ENCODE results near the gene DCTD. TPM values are rescaled to one million over a fixed set of nuclear protein-coding genes. Genes with fewer than 3 reads are reported as not detected.
A peak's percentile ranks its signal among the peaks of the same experiment; 100 is the strongest.

The DCTD gene
- total RNA-seq, 3 donors from 2014 or later: 46.0 to 75.2 (median 48.2) TPM

DNA sequence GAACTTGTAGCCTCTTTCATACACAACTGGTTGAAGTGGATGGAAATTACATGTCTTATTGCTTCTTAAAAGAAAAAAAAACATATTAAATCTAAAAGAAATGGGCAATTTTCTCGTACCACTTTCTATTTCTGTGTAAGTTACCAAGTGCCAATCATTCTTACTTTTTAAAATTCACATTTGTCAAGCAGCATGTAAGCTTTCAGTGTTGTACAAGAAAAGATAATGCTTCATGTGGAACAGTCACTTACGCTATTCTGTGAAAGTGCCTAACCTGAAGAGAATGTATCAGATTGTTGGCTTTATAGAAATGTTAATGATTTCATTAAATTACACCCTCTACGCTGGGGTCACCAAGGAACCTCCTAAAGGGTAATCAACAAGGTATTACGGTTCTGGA is 4.4 kb upstream of the DCTD start:
- TF ChIP-seq, protein P1, sequence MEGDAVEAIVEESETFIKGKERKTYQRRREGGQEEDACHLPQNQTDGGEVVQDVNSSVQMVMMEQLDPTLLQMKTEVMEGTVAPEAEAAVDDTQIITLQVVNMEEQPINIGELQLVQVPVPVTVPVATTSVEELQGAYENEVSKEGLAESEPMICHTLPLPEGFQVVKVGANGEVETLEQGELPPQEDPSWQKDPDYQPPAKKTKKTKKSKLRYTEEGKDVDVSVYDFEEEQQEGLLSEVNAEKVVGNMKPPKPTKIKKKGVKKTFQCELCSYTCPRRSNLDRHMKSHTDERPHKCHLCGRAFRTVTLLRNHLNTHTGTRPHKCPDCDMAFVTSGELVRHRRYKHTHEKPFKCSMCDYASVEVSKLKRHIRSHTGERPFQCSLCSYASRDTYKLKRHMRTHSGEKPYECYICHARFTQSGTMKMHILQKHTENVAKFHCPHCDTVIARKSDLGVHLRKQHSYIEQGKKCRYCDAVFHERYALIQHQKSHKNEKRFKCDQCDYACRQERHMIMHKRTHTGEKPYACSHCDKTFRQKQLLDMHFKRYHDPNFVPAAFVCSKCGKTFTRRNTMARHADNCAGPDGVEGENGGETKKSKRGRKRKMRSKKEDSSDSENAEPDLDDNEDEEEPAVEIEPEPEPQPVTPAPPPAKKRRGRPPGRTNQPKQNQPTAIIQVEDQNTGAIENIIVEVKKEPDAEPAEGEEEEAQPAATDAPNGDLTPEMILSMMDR (IDR thresholded peaks at IDR 0.05): no peak
- TF ChIP-seq POLR2A (IDR thresholded peaks at IDR 0.05): no peak
- no peak for TF ChIP-seq POLR2AphosphoS5 (IDR thresholded peaks at IDR 0.05)
- intact Hi-C loops (cut with DNase I; ENCODE audit: low total_unique reads): no loop called here
- H3K36me3 ChIP-seq: no peaks in the 10 kb centered on the region
- DNase-seq (ENCODE audit: low spot score in 2 of 2): no peak
- H3K4me1 ChIP-seq: no peaks in the 10 kb centered on the region
- H3K27me3 ChIP-seq: no peaks in the 10 kb centered on the region
- H3K4me3 ChIP-seq: no peak overlapping the region
- no peak overlapping the region for H3K27ac ChIP-seq
- no peaks in the 10 kb centered on the region for H3K9me3 ChIP-seq

DNA sequence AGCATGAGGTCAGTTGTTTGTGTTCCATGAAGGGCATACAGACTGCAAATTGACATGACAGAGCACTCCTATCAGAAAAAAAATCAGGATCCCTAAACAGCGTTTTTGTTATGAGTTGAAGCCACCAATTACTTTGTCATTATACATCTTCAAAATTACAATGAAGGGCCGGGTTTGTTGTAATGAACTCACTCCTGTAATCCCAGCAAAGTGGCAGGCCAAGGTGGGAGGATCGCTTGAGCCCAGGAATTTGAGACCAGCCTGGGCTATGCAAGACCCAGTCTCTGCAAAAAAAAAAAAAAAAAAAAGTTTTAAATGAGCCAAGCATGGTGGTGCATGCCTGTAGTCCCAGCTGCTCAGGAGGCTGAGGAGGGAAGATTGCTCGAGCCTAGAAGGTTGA is 3.5 kb upstream of the DCTD start:
- no peak overlapping the region for H3K4me3 ChIP-seq
- DNase-seq (ENCODE audit: low spot score in 2 of 2): no peak
- no peaks in the 10 kb centered on the region for H3K27me3 ChIP-seq
- H3K27ac ChIP-seq: no peak overlapping the region
- no peaks in the 10 kb centered on the region for H3K9me3 ChIP-seq
- no peak for TF ChIP-seq POLR2AphosphoS5 (IDR thresholded peaks at IDR 0.05)
- TF ChIP-seq, protein P1 (IDR thresholded peaks at IDR 0.05): no peak
- TF ChIP-seq POLR2A (IDR thresholded peaks at IDR 0.05): no peak
- no peaks in the 10 kb centered on the region for H3K36me3 ChIP-seq
- intact Hi-C loops (cut with DNase I; ENCODE audit: low total_unique reads): no loop called here
- H3K4me1 ChIP-seq: no peaks in the 10 kb centered on the region

DNA sequence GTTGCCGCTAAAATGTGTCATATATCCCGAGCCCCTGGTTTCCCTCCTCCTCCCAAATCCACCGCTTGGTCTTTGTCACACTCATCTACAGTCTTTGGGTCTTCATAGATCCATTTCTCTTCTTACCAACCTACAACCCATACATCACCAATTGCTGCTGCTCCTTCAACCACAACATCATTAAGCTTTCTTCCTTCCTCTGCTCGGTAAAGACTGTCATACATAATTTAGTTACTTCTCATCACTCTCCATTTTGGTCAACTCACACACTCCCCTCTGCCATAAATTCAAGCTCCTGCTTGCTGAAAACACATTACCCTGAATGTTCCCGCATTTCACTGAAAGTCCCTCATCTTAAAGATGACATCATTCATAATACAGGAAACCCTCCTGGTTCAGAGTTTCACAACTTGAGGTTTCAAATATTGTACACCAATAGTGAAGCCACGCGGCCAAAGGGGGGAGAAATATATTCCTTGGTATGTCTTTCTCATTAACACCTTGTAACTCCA is 1.7 kb upstream of the DCTD start:
- H3K27ac ChIP-seq: no peak overlapping the region
- no peaks in the 10 kb centered on the region for H3K9me3 ChIP-seq
- no peaks in the 10 kb centered on the region for H3K27me3 ChIP-seq
- H3K4me3 ChIP-seq: no peak overlapping the region
- no peaks in the 10 kb centered on the region for H3K4me1 ChIP-seq
- TF ChIP-seq POLR2A (IDR thresholded peaks at IDR 0.05): no peak
- no peak for TF ChIP-seq POLR2AphosphoS5 (IDR thresholded peaks at IDR 0.05)
- TF ChIP-seq, protein P1 (IDR thresholded peaks at IDR 0.05): no peak
- H3K36me3 ChIP-seq: no peaks in the 10 kb centered on the region
- intact Hi-C loops (cut with DNase I; ENCODE audit: low total_unique reads): no loop called here
- no peak for DNase-seq (ENCODE audit: low spot score in 2 of 2)

DNA sequence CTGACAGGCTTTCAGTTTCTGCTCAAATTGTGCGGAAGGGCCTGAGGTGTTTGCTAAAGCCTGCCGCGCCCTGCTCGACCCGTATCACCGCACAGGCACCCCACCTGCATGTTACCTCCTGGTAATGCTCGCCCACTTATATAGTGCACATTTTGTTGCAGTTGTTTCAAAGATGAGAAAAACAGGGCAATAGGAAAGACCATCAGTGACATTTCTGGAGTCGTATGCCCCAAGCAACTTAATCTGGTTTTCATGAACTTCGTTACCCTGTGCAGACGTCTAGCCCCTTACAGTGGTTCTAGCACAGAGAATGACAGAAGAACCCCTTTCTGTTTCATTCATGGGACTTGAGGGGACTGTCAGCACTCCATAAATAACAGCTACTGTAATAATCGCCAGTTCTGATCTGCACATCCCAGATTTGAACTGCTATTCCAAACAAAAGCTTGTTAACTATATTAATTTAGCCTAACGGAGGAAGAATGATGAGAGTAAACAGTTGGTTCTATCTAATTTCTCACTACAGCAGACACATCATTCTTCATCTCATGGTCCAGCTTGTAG is 940 bp upstream of the DCTD start:
- intact Hi-C loops (cut with DNase I; ENCODE audit: low total_unique reads): no loop called here
- Histone ChIP-seq H3K9me3 (no peaks in the 10 kb centered on the region), H3K27me3 (no peaks in the 10 kb centered on the region), H3K4me3 (peak overlapping the region; percentile 73 to 90 (median 79)), H3K4me1 (no peaks in the 10 kb centered on the region), H3K36me3 (no peaks in the 10 kb centered on the region), H3K27ac (peak overlapping the region; percentile 92 to 94)
- no peak for DNase-seq (ENCODE audit: low spot score in 2 of 2)
- no peak for TF ChIP-seq POLR2AphosphoS5 (IDR thresholded peaks at IDR 0.05)
- TF ChIP-seq POLR2A (IDR thresholded peaks at IDR 0.05): no peak
- TF ChIP-seq, protein P1 (IDR thresholded peaks at IDR 0.05): no peak

DNA sequence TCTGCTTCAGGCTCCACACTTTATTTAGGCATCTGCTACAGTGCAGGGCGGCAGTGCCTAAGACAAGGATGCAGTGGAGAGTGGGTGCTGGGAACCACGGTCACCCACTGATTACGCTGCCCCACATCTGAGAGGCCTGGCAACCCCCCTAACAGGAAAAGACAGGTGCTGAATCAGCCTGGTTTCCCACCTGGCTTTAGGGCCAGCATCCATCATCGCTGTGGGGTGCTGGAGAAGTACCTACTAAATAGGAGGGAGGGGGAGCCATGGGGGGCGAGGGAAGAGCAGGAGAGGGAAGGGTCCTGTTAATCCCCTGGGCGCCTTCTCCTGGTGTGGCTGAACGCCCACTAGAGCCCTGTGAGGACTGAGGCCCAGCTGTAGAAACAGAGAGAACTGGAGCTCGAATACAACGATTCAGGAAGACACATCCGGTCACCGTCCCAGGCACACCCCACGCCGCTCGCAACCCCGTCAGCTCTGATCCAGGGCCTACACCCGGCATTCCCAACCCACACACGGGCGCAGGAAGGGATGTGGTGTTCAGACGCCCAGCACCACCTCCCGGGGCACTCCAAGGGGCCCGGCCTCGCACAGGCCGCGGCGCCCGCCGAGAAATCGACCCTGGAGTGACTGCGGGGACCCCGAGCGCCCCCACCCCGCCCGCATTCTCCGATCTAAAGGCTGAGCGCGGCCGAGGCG is 554 bp downstream of the DCTD start:
- intact Hi-C loops (cut with DNase I; ENCODE audit: low total_unique reads): no loop called here
- H3K36me3 ChIP-seq: no peaks in the 10 kb centered on the region
- H3K27ac ChIP-seq: peak overlapping the region; percentile 92 to 94
- H3K4me3 ChIP-seq: peak overlapping the region; percentile 73 to 90 (median 79)
- TF ChIP-seq POLR2A (IDR thresholded peaks at IDR 0.05) (no peak), POLR2AphosphoS5 (IDR thresholded peaks at IDR 0.05) (no peak)
- TF ChIP-seq, protein P1 (IDR thresholded peaks at IDR 0.05): no peak
- peak; percentile 63 to 66 for DNase-seq (ENCODE audit: low spot score in 2 of 2)
- no peaks in the 10 kb centered on the region for H3K9me3 ChIP-seq
- H3K27me3 ChIP-seq: no peaks in the 10 kb centered on the region
- H3K4me1 ChIP-seq: no peaks in the 10 kb centered on the region
